ENCODE data around the gene DOCK7.

The DOCK7 gene

DNA sequence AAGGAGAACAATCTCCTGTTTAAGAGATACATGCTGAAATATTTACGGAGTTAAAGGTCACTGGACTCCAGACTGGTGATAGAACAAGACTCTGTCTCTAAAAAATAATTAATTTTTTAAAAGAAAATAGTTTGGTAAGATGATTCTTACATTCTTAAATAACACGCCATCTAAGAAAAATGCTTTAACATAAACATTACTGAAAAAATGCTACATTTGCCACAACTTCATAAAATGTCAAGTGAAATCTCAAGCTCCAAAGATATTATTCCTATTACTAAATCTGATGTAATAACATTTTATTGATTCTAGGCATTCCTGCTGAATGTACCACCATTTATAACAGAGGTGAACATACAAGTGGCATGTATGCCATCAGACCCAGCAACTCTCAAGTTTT, 86.7 kb downstream of the DOCK7 start:
- no peak overlapping the region for H3K4me3 ChIP-seq (ENCODE audit: low read depth, low read length)
- TF ChIP-seq, protein P1, sequence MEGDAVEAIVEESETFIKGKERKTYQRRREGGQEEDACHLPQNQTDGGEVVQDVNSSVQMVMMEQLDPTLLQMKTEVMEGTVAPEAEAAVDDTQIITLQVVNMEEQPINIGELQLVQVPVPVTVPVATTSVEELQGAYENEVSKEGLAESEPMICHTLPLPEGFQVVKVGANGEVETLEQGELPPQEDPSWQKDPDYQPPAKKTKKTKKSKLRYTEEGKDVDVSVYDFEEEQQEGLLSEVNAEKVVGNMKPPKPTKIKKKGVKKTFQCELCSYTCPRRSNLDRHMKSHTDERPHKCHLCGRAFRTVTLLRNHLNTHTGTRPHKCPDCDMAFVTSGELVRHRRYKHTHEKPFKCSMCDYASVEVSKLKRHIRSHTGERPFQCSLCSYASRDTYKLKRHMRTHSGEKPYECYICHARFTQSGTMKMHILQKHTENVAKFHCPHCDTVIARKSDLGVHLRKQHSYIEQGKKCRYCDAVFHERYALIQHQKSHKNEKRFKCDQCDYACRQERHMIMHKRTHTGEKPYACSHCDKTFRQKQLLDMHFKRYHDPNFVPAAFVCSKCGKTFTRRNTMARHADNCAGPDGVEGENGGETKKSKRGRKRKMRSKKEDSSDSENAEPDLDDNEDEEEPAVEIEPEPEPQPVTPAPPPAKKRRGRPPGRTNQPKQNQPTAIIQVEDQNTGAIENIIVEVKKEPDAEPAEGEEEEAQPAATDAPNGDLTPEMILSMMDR (IDR thresholded peaks at IDR 0.05; ENCODE audit: low read depth, low read length): no peak

GRCh38 chr1:62599044-62599443, 89.1 kb downstream of the DOCK7 start:
- TF ChIP-seq, protein P1 (IDR thresholded peaks at IDR 0.05; ENCODE audit: low read depth, low read length): no peak
- H3K4me3 ChIP-seq (ENCODE audit: low read depth, low read length): no peak overlapping the region

- no peak within 1 kb of the TSS for H3K4me3 ChIP-seq (ENCODE audit: low read depth, low read length)
- TF ChIP-seq, protein P1 (IDR thresholded peaks at IDR 0.05; ENCODE audit: low read depth, low read length): no peak
Measured at GRCh38 chr1:62597281-62597680, 90.9 kb downstream of the DOCK7 start, which contains the start of gene ANGPTL3. ANGPTL3 (plus strand) TSS chr1:62597520; CDS start chr1:62597567, 47 bp downstream.

- TF ChIP-seq, protein P1 (IDR thresholded peaks at IDR 0.05; ENCODE audit: low read depth, low read length): no peak
- no peak overlapping the region for H3K4me3 ChIP-seq (ENCODE audit: low read depth, low read length)
Measured at GRCh38 chr1:62595647-62596046, 92.5 kb downstream of the DOCK7 start.

- TF ChIP-seq, protein P1 (IDR thresholded peaks at IDR 0.05; ENCODE audit: low read depth, low read length): no peak
- H3K4me3 ChIP-seq (ENCODE audit: low read depth, low read length): no peak overlapping the region
Measured at GRCh38 chr1:62593825-62594394, 94.3 kb downstream of the DOCK7 start.

GRCh38 chr1:62590970-62591368, 97.2 kb downstream of the DOCK7 start:
- no peak overlapping the region for H3K4me3 ChIP-seq (ENCODE audit: low read depth, low read length)
- TF ChIP-seq, protein P1 (IDR thresholded peaks at IDR 0.05; ENCODE audit: low read depth, low read length): no peak

- TF ChIP-seq, protein P1 (IDR thresholded peaks at IDR 0.05; ENCODE audit: low read depth, low read length): no peak
- no peak overlapping the region for H3K4me3 ChIP-seq (ENCODE audit: low read depth, low read length)
Measured at GRCh38 chr1:62590255-62590969, 97.8 kb downstream of the DOCK7 start.

Data from WI38 (cell line).